ENCODE data around the gene TLE7.

DNA sequence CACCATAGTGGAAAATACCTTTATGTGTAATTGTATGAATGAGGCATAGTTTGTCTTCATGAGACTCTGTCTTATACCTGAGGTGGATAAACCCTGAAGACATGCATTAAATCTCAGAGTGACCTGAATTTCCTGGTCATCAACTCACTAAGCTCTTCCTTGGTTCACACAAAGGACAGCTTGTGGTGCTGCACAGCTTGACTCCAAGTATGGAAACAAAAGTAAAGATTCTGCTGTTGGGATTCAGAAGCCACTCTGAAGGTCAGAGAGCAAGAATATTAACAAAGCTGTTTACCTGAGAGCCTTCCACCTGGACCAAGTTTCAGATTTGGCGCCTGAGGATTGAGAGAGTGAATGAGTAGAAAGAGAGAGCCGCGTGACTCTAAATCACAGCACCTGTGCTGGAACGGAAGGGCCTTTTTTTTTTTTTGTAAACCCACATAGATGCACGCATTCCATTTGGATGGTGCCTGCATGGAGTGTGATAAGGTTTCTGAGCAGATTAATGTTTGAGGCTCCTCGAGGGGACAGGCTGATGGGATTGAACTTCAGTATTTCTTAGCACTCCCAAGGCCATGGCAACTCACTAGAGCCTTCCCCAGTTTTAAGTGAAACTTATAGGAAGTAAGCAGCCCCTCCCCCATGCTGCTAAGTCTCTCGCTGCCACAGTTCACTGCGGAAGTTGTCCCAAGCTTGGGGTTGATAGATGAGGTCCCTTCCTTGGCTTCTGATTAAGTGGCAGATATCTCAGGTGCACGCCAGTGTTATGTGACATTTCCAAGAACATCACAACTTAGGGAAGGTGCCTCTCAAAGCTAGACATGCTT is 54.6 kb downstream of the TLE7 start:
- no peak for TF ChIP-seq EZH2phosphoT487 (IDR thresholded peaks at IDR 0.05; ENCODE audit: low read depth)
- TF ChIP-seq, protein P1, sequence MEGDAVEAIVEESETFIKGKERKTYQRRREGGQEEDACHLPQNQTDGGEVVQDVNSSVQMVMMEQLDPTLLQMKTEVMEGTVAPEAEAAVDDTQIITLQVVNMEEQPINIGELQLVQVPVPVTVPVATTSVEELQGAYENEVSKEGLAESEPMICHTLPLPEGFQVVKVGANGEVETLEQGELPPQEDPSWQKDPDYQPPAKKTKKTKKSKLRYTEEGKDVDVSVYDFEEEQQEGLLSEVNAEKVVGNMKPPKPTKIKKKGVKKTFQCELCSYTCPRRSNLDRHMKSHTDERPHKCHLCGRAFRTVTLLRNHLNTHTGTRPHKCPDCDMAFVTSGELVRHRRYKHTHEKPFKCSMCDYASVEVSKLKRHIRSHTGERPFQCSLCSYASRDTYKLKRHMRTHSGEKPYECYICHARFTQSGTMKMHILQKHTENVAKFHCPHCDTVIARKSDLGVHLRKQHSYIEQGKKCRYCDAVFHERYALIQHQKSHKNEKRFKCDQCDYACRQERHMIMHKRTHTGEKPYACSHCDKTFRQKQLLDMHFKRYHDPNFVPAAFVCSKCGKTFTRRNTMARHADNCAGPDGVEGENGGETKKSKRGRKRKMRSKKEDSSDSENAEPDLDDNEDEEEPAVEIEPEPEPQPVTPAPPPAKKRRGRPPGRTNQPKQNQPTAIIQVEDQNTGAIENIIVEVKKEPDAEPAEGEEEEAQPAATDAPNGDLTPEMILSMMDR (IDR thresholded peaks at IDR 0.05; ENCODE audit: low read depth, low read length): no peak
